GM21381 (cell line): ENCODE results near the gene CTNND2.

ENCODE experiments used
- ATAC-seq: cut with Tn5 transposase; IDR thresholded peaks from one replicate; pipeline ENCODE4 v1.9.1; 2021; ENCODE audit warnings: mild to moderate bottlenecking, moderate library complexity; ENCODE audit not compliant: unreplicated experiment

The CTNND2 gene

DNA sequence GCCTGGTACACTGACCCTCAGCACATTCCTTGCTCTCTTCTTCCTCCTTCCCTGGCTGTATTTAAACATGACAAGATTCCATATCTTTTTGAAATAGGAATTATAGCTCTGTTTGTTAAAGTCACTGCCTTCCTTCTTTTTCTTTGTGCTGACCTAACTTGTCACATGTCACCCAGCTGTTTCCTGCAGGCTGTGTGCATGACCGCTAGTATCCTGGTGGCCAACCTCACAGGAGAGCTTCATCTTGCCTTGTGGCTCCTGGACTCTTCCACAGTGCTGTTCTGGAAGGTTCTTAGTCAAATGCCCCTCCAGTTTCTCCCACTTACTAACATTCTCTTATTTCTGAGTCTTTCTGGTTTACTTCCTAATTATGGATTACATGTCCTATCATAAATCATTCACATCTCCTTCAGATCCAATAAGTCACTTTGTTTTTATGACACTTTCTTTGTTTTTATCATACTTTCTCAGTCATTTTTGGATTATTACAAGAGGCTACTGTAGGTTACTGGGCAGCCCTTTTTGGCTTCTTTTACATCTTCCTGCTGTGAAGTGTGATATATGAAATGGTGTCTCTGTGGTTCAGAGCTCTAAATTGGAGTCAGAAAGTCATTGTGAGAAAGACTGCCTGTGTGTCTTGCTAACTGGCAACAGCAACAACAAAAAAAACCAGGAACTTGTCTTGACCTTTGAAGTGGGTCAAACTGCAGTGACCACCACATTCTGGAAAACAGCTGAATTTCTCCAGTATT is 679.6 kb downstream of the CTNND2 start:
- no peak for ATAC-seq

DNA sequence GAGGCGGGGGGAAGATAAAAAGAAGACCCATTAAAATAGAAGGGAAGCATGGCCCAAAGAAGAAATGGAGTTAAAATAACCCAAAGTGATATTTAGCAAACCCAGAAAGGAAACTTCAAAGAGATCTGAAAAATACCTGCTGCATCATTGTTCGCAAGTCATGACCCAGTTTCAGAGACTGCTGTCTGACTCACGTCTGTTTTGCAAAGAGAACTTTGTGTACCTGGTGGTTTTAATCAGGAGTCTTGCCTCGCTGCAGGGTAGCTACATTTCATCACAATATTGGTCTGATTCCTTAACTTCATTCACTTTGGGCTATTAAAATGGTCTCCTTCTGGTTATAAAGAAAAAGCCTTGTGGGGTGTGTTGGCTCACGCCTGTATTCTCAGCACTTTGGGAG is 682.1 kb downstream of the CTNND2 start:
- no peak for ATAC-seq

DNA sequence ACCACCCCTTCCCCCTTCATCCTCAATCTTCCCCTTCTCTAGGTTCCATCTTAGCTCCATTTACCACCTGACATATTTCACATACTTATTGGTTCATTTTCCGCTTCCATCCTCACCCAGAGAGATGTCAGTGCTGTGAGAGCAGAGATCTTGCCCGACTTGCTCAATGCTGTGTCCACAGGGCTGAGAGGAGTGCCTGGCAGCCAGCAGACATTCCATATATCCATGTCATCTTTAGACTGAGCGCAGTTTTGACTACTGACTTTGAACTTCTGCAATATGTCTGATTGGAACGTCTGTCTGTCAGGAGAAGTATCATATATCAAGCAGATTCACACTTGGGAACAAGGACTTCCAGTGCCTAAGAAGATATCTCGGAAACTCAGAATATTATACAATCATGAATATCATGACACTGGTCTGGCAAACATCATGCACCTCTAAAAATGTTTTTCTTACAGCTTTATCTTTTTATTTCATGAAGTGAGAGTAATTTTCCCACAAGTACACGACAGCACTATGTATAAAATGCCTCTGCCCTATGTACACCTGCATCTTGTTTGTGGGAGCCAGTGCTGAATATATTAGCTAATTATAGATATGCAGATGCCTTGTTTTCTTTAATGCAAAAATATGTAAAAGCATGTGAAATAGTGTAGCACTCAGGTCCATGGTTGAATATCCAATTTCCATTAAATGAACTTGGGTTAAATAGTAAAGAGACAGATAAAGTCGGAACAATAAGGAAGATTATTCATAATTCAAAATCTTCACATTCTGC is 689.2 kb downstream of the CTNND2 start:
- no peak for ATAC-seq

DNA sequence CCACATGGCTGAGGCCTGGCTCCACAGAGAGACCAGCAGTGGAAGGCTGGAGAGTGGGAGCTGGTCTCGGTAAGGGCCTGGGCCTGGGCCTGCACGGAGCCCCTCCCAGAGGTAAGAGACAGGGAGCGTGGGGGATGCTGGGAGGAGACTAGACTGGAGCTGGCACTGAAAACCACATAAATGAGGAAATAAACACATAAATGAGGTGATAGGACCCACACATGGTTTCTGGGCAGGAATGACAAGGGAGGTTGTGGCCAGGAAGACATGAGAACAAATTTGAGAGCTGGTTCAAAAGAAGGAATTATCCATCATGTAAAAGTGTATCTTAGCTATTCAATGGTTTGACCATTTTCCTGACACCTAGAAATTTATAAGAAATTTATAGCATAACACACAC is 691.5 kb downstream of the CTNND2 start:
- ATAC-seq: no peak

DNA sequence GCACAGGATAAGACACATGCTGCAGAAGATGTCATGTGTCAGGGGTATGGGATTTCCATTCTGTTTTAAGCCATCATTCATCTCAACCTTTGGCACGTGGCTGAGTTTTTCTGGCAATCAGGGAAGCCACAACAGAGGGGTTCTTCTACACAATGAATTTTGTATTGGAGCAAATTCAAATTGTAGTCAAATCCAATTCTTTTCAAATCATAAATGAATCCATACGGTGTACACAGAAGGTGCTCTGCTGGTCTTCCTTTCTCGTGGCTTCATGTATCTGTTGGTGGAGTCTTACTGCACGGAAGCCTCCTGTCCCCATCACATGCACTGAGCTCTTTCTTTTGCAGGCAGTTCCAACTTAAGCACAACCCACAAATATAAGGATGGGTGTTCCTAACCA is 706.5 kb downstream of the CTNND2 start:
- ATAC-seq: no peak

DNA sequence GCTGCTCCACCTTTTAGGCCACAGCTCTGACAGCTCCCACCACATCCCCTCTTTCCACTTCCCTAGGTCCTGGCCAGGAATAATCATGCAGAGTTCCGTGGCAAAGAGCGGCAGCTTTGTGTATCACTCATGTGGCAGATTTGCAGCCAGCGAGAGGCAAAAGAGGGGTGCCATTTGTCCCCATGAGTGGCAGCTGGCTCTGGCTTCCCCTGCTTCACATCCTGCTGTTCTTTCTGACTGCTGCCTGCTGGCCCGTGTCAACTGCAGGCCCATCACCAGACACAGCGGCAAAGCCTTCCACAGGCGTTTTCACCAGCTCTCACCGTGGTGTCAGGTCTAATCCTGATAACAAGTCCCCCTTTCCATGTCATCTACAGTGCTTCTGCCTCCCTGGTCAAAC is 712.6 kb downstream of the CTNND2 start:
- ATAC-seq: no peak

DNA sequence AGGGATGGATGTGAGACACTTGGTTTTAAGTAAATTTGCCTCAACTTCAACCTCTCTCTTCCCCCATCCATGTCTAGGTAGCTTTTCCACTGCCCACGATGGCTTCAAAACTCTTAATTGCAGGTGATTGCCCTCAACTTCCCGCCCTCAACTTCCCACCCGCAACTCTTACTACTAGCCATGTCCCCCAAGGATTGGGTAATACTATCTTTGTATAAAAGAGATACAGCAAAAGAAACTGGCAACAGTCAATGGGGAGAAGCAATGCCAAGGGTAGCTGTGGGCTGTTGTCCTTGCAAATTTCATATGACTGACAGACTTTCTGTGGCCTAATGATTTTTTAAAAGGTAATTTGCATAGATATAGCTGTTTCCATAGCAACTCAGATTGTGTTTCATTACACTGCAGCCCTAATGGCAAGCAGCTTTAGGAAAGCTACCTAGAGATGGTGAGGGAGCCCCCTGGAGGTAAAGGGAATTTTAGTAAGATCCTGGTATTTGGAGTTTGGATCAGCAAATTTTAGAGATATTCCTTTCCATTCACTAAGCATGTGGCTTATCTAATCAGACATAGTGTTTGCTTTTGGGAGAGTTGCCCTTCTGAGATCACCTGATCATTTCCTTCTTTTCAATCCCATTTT is 721.7 kb downstream of the CTNND2 start:
- no peak for ATAC-seq

DNA sequence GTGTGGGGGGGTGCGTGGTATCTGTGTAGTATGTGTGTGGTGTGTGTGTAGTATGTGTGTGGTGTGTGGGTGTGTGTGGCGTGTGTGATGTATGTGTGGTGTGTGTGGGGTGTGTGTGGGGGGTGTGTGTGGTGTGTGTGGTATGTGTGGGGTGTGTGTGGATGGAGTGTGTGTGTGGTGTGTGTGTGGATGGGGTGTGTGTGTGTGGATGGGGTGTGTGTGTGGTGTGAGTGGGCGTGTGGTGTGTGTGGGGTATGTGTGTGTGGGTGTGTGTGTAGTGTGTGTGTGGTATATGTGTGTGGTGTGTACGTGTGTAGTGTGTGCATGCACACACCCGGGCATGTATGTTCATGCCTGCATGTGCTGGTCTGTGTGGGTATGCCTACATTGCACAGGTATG is 722.3 kb downstream of the CTNND2 start:
- ATAC-seq: no peak

DNA sequence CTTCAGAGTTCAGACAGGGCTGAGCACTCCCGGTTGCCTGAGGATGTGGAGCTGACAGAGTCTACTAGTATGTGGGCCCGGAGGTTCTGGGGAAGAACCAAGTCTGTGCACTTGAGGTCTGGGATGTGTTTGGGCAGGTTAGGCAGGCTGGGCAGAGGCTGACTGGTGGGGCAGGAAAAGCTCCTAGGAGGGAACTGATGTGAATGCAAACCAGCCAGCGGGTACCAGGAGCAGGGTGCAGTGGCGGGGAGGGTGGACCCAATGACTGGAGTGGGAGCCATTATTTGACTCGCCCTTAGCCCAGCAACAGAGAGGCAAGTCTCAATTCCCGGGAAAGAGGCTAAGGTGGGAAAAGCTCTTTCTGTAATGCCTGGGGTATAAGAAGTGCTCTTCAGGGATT is 723.4 kb downstream of the CTNND2 start:
- ATAC-seq: no peak

DNA sequence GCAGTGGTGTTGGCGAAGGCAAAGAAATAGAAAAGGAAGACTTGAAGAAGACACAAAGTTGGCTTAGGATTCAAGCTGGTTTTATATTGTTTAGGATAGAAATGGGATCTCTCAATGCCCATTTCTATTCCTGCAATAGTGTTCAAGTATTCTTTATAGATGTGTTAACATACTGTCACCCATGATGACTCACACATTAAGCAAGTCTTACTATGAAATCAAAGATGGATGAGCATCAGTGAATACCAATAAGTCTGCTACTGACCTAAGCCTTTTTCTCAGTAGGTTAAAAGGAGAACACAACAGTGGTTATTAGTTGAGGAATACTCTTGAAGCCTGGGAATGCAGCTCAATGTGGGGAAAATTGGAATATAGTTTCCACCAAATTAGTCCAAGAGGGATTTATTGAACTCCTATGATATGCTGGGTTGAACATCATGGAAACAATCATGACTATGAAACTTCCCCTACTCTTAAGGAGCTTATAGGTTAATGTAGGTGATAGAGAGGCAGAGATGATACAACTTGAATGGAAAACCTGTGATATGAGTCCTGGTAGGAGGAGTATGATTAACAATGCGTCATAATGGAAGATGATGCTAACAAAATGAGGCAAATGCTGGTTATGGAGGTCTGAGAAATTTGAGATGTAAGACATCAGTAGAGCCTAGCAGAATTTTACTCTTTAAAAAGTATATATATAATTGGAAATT is 726.1 kb downstream of the CTNND2 start:
- no peak for ATAC-seq

DNA sequence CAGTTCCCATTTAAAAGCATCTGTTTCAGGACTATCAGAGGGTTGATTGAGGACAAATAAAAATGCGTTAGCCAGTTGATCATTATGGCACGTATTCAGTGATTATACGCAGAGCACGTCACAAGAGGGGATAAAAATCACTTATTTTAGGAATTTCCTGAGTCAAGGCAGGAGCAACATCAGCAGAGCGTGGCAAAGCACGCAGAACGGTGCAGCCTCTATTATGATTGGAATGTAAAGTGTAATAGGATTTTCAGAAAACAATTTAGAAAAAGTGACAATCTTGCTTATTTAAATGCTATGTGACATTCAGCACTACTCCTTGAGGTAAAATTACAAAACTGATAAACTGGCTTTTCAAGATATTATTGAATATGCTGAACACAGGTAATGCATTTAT is 729.7 kb downstream of the CTNND2 start:
- ATAC-seq: no peak

DNA sequence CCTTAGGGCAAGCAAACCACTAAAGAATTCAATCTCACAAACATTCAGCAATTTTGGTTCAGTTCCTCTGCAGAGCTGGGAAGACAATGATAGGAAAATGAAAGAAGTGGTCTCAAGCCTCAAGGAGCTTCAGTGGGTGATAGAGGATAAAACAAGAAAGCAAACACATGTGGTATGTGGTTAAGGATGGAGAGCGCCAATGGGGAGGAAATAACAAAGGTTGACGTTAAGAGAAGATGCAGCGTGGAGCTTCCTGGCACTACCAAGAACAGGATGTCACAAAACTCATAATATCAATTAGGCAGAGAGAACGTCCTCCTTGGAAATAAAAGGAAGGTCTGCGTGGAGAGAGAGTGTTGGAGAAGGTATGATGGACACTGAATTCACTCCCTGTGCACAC is 731.8 kb downstream of the CTNND2 start:
- ATAC-seq: no peak

DNA sequence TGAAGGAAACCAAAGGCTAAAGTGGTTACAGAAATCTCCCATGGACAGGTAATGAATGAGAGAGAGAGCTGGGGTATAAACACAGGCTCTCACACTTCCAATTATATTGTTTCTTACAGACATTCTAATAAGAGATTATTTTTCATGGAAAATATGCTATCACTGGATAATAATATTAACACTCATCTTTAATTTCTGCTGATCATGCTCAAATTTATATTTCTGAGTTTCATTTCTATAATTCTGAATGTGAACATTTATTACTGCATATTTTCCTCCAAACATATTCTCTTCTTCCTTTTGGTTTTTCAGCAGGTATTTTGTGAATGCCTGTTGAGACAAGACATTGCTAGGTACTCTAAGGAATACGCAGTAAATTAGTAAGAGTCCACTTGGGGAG is 733.0 kb downstream of the CTNND2 start:
- no peak for ATAC-seq

DNA sequence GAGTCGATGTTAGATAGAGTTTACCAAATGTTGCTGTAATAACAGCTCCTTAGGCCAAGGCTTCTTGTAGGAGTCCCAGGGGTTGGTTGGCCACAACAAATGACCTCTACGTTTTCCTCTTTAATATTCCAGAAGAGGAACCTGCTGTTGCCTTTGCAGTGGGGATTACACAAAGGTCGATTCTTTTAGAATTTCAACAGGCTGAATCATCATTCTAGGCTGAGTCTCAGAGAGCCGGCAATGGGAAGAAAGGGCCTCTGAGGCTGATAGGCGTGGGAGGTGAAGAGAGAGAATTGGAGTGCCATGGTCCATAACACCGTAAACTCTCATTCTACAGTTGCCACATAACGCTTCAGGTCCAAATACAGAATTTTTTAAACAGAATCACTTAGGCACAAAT is 737.3 kb downstream of the CTNND2 start:
- no peak for ATAC-seq

DNA sequence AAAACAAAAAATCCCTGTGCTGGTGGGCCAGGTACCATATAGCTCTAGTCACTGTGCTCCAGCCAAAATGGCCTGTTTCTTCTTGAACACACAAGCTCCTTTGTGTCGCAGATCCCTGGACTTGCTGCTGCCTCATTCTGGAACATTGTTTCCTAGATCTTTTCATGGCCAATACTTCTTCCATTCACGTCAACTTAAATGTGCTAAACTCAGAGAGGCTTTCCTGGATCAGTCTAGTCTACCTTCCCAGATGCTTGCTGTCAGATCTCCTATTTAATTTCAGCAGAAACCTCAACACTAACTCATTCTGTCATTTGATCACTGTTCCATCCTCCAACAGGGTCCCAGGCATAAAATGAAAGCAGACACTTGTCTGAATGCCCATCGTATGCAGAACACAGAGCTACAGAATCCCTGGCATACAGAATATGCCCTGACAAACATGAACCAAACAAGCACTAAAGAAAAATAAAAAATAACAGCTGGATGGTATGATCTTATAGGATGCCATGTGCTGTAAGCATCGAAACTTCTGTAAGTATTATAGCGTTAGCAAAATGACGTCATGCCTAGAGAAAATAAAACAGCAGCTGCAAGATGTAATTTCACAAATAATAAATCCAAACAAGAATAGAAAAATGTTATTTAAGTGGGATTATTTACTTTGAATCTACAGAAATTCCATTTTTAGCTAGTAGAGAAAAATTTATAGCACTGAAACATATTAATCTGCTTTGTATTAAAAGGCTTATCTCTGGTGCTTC is 739.5 kb downstream of the CTNND2 start:
- ATAC-seq: no peak

DNA sequence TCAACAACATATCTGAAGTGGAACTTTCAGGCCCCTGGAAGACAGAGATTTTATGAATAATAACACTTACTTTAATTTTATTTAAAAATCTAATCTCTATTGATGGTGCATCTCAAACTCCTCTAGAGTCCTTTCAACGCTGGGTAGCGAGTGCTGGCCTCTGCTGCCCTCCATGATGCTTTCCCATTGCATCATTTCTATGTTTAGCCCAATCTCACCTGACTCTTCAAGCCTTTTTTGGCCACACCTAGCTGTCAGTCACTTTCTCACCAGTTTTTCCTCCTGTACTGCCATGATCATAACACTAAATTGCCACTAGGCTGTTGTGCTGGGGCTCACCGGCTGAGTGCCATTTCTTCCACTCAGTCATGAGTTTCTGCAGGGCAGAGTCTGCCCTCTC is 747.1 kb downstream of the CTNND2 start:
- ATAC-seq: no peak

DNA sequence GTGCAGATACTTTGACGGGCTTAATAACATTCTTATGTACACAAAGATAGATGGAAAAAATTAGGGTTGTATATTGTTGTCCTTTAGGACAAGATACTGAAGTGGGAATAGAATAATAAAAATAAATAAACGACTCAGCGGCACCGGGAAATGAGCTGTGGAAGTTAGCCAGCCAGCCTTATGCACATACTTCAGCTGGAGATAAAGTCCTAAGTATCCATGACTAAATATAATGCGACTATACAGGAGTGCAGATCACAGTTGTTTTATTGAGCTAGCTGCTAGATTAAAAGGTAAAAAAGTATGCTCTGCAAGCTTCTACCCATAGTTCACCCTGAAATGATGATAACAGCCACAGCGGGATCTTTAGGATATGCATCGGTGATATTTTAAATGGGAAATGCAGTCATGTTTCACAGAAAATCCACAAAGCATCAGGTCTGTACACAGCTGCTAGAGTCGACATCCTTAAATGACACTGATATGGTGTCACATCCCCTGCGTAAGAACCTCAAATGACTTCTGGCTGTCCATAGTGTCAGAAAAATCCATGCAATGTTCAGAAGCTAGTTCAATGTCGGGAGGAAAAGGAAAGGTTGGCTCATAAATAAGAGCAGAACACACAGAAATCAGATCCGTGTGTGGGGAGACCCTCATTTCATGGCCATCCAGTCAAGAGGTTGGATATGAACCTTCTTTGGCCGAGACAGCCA is 750.4 kb downstream of the CTNND2 start:
- ATAC-seq: no peak

DNA sequence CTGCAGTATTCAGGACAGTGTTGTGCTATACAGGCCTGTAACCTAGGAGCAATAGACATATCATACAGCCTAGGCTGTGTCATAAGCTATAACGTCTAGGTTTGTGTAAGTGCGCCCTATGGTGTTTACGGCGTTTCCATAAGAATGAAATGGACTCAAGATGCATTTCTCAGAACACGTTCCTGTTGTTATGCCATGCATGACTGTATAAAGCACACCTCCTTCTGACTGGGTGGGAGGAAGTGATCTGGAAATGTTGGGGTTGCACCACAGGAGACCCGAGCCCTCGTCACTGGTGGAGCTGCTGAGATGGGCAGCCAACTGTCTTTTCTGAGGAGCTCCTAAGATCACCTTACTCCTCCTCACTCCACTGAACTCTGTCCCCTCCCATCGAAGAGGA is 751.9 kb downstream of the CTNND2 start:
- no peak for ATAC-seq

DNA sequence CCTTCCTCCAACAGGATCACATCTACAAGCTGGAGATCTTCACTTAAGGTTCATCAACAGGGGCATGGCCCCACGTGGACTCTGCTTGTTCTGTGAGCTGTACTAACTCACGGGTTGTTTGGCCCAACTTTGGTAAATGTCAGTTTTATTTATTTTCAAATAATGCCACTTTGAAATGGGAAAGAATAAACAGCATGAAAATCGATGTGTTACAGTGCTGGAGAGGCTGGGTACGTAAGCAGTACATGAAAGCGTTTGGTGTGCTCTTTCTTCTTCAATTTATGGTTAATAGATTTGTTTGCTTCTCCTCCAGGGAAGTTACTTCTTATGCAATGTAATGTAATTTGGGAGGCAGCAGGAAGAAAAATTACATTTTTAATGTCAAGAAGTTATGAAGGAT is 753.3 kb downstream of the CTNND2 start:
- no peak for ATAC-seq
